GM11168 (cell line): ENCODE measurements around the gene MAPK1.
"Not testable (repeated sequence)": the region's sequence is repeated elsewhere in the genome, so short reads cannot be mapped to it uniquely, and the experiment has no call there.

Source experiments
- in situ Hi-C: fragments of 300-500 bp; cut with MboI; formaldehyde crosslinking; loops from one replicate; pipeline ENCODE4 v1.12.0; 2022; ENCODE audit warnings: low sequenced_read_pairs; ENCODE audit not compliant: unreplicated experiment

Gene MAPK1

GRCh38 chr22:21730535-21731308, 136.7 kb downstream of the MAPK1 start:
- in situ Hi-C loops: no loop called here

GRCh38 chr22:21729184-21729583, 138.3 kb downstream of the MAPK1 start:
- in situ Hi-C loops: loop anchor here (5.0 kb wide), 1 partner anchor 208 kb away; no protein-coding TSS in a partner anchor

DNA sequence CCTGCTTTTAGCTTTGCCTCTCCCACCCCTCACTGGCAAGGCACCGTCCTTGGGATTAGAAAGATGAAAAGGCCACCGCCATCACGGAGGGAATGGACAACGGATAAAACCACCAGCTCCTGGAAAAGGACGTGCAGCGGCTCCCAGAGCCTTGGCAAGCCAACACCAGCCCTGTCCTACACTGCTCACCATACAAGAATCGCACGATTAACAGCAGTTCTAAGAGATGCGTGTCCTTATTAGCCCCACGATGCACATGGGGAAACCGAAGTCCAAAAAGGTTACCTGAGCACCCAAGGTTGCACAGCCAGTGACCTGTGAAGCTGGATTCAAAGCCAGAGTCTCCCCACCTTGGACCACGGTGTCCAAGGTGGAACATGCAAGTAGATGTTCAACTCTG, 139.2 kb downstream of the MAPK1 start:
- in situ Hi-C loops: loop anchor here (5.0 kb wide), 1 partner anchor 209 kb away; no protein-coding TSS in a partner anchor

GRCh38 chr22:21727768-21728167, 139.7 kb downstream of the MAPK1 start:
- in situ Hi-C loops: loop anchor here (5.0 kb wide), 1 partner anchor 210 kb away; no protein-coding TSS in a partner anchor

GRCh38 chr22:21727159-21727558, 140.3 kb downstream of the MAPK1 start:
- in situ Hi-C loops: loop anchor here (5.0 kb wide), 1 partner anchor 210 kb away; no protein-coding TSS in a partner anchor

- in situ Hi-C loops: loop anchor here (5.0 kb wide), 1 partner anchor 211 kb away; no protein-coding TSS in a partner anchor
Measured at GRCh38 chr22:21726650-21727049, 140.8 kb downstream of the MAPK1 start.

- in situ Hi-C loops: loop anchor here (5.0 kb wide), 1 partner anchor 211 kb away; no protein-coding TSS in a partner anchor
Measured at GRCh38 chr22:21725956-21726649, 141.3 kb downstream of the MAPK1 start.

DNA sequence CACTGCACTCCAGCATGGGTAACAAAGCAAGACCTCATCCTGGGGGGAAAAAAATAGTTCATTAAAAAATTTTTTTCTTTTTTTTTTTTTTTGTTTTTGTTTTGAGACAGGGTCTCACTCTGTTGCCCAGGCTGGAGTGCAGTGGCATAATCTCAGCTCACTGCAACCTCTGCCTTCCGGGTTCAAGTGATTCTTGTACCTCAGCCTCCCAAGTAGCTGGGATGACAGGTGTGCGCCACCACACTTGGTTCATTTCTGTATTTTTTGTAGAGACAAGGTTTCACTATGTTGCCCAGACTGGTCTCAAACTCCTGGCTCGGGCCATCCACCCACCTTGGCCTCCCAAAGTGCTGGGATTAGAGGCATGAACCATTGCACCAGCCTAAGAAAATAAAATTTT, 142.9 kb downstream of the MAPK1 start:
- in situ Hi-C loops: not testable (repeated sequence)

- in situ Hi-C loops: not testable (repeated sequence)
Measured at GRCh38 chr22:21721195-21721852, 146.1 kb downstream of the MAPK1 start.

- in situ Hi-C loops: not testable (repeated sequence)
Measured at GRCh38 chr22:21720191-21720859, 147.1 kb downstream of the MAPK1 start.

DNA sequence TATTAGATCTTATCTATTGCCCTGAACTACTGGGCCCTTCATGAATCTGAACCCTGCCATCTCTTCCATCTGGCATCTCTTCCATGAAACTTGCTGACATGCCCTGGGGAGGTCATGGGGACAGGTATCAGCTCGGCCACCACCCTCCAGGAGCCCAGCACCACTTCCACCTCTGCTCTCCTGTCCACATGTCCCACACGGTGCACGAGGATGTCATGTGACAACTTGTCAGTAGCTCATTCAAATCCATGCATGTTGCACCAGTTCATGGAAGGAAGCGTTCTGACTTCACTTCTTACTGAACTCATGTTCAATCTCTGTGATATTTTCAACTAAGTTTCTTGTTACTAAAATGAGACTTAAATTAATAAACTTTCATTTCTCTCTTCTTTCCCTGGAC, 148.4 kb downstream of the MAPK1 start:
- in situ Hi-C loops: loop anchor here (5.0 kb wide), 1 partner anchor 1022 kb away; no protein-coding TSS in a partner anchor

- in situ Hi-C loops: loop anchor here (5.0 kb wide), 1 partner anchor 1021 kb away; no protein-coding TSS in a partner anchor
Measured at GRCh38 chr22:21718499-21718898, 148.9 kb downstream of the MAPK1 start.

- in situ Hi-C loops: loop anchor here (5.0 kb wide), 1 partner anchor 1019 kb away; no protein-coding TSS in a partner anchor
Measured at GRCh38 chr22:21716395-21717122, 150.9 kb downstream of the MAPK1 start.

GRCh38 chr22:21714786-21715185, 152.7 kb downstream of the MAPK1 start:
- in situ Hi-C loops: loop anchor here (5.0 kb wide), 1 partner anchor 1017 kb away; no protein-coding TSS in a partner anchor

GRCh38 chr22:21714059-21714770, 153.2 kb downstream of the MAPK1 start:
- in situ Hi-C loops: no loop called here

DNA sequence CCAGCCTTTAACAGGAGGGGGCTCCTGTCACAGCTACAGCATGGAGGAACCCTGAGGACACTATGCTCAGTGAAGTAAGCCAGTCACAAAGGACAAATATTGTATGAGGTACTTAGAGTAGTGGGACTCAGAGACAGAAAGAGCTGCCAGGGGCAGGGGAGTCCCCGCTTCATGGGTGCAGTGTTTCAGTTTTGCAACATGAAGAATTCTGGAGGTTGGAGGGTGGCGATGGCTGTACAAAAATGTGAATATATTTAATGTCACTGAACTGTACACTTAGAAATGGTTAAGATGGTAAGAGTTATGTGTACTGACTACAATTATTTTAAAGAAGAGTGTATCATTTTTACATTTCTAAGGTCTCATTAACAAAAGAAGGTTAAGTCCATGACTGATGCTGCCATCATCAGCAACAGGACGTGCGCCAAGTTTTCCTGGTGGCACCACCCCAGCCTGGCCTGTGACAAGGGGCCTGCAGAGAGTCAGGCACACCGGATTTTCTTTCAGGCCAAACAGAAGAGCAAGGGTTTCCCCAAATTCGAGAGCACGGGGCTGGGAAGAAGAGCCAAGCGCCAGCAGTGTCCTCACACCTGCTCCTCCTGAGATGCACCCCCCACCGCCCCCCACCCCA, 153.9 kb downstream of the MAPK1 start:
- in situ Hi-C loops: no loop called here

DNA sequence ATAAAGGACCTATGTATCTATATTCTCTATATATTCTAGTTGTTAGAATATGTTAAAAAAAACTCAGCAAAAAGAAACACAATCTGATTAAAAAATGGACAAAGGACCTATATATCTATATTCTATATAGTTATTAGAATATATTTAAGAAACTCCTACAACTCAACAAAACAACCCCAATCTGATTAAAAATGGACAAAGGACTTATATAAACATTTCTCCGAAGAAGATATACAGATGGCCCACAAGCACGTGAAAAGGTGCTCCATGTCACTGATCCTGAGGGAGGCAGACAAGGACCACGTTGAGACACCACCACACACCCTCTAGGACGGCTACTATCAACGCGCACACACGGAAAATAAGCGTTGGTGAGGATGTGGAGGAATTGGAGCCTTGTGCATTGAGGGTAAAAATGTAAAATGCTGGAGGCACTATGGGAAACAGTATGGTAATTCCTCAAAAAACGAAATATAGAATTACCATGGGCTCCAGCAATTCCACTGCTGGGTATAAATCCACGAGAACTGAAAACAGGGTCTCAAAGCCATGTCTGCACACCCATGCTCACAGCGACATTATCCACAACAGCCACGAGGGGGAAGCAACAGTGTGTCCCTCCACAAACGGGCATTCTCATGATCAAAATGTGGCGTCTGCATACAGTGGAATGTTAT, 154.6 kb downstream of the MAPK1 start:
- in situ Hi-C loops: no loop called here

DNA sequence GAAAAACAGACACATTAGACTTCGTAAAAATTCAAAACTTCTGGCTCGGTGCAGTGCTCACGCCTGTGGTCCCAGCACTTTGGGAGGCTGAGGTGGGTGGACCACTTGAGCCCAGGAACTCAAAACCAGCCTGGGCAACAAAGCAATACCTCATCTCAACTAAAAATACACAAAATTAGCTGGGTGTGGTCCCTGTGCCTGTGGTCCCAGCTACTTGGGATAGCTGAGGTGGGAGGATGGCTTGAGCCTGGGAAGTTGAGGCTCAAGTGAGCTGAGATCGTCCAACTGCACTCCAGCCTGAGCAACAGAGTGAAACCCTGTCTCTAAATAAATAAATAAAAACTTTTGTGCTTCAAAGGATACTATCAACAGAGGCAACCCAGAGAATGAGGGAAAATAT, 155.6 kb downstream of the MAPK1 start:
- in situ Hi-C loops: no loop called here
